Measurements from ENCODE around the gene HDAC6.
A peak's percentile ranks its signal among the peaks of the same experiment; 100 is the strongest.

The HDAC6 gene

GRCh38 chrX:48801280-48802088 lies at the start of gene HDAC6:
HDAC6 (plus strand) TSS chrX:48802067; CDS start chrX:48802693, 626 bp downstream.
- peak; percentile 87 for DNase-seq (ENCODE audit: low read depth)

GRCh38 chrX:48752498-48752897 lies 49.4 kb upstream of the HDAC6 start:
- no peak for DNase-seq (ENCODE audit: low read depth)

GRCh38 chrX:48753708-48754228 lies 48.1 kb upstream of the HDAC6 start:
- DNase-seq (ENCODE audit: low read depth) = no peak

GRCh38 chrX:48754238-48754637 lies 47.6 kb upstream of the HDAC6 start:
- DNase-seq (ENCODE audit: low read depth) = no peak

GRCh38 chrX:48761674-48762471 lies 40.0 kb upstream of the HDAC6 start, which contains the start of gene GLOD5:
GLOD5 (plus strand) TSS chrX:48761747; CDS start chrX:48761791, 44 bp downstream.
- DNase-seq (ENCODE audit: low read depth) = no peak

- no peak for DNase-seq (ENCODE audit: low read depth)
These were observed 32.6 kb upstream of the HDAC6 start for GRCh38 chrX:48769230-48769629.

GRCh38 chrX:48770296-48770695 lies 31.6 kb upstream of the HDAC6 start:
- no peak for DNase-seq (ENCODE audit: low read depth)

- DNase-seq (ENCODE audit: low read depth) = no peak
These were observed 29.3 kb upstream of the HDAC6 start for GRCh38 chrX:48772602-48773001.

GRCh38 chrX:48776818-48777439 lies 24.9 kb upstream of the HDAC6 start:
- no peak for DNase-seq (ENCODE audit: low read depth)

- DNase-seq (ENCODE audit: low read depth) = no peak
These were observed 22.5 kb upstream of the HDAC6 start for GRCh38 chrX:48779399-48779798.

- DNase-seq (ENCODE audit: low read depth) = no peak
These were observed 20.2 kb upstream of the HDAC6 start for GRCh38 chrX:48781705-48782104.

GRCh38 chrX:48782216-48782615 lies 19.7 kb upstream of the HDAC6 start:
- no peak for DNase-seq (ENCODE audit: low read depth)

- DNase-seq (ENCODE audit: low read depth) = no peak
These were observed 19.1 kb upstream of the HDAC6 start for GRCh38 chrX:48782795-48783194.

GRCh38 chrX:48784726-48785125 lies 17.1 kb upstream of the HDAC6 start:
- no peak for DNase-seq (ENCODE audit: low read depth)

GRCh38 chrX:48785186-48785539 lies 16.7 kb upstream of the HDAC6 start:
- no peak for DNase-seq (ENCODE audit: low read depth)

- DNase-seq (ENCODE audit: low read depth) = no peak
These were observed 16.2 kb upstream of the HDAC6 start for GRCh38 chrX:48785540-48786214.

GRCh38 chrX:48786341-48786800 lies 15.5 kb upstream of the HDAC6 start, which contains the start of gene GATA1:
GATA1 (plus strand) TSS chrX:48786590; CDS start chrX:48791110, 4,520 bp downstream.
- DNase-seq (ENCODE audit: low read depth) = no peak

- DNase-seq (ENCODE audit: low read depth) = no peak
These were observed 14.9 kb upstream of the HDAC6 start for GRCh38 chrX:48786825-48787504.

GRCh38 chrX:48787505-48788443 lies 14.1 kb upstream of the HDAC6 start:
- no peak for DNase-seq (ENCODE audit: low read depth)
